NCI-H2227 (cell line): ENCODE results near the gene DPY30.

ENCODE experiments used
- DNase-seq: peaks from one replicate; lab custom pipeline; 2025; ENCODE audit not compliant: unreplicated experiment; lab: John Stamatoyannopoulos, UW

DPY30 gene

GRCh38 chr2:31978436-31978835 is 61.2 kb downstream of the DPY30 start:
- DNase-seq = no peak
